SU-DHL-6 (cell line): Measurements from ENCODE around the gene DPP9.

Experiments used
- H2AFZ ChIP-seq: fragments of 200-600 bp; sonication (generic); 2 replicates; pipeline ENCODE4 v1.6.1; 2014; ENCODE audit warnings: low read depth, mild to moderate bottlenecking, moderate library complexity, mixed read lengths, antibody characterized with exemption, low read length; ENCODE audit not compliant: severe bottlenecking
- H3F3A ChIP-seq: fragments of 200-600 bp; shearing (Covaris generic); 2 replicates; pipeline ENCODE4 v1.6.0; 2016; ENCODE audit warnings: antibody characterized with exemption, mild to moderate bottlenecking; ENCODE audit not compliant: insufficient read depth
- H3K27ac ChIP-seq: fragments of 200-600 bp; sonication (generic); 2 replicates; pipeline ENCODE4 v1.5.1; 2016; ENCODE audit warnings: low read depth, mild to moderate bottlenecking, low read length, moderate library complexity, mixed read lengths
- H3K27me3 ChIP-seq: fragments of 200-600 bp; sonication (generic), shearing (Covaris generic); 2 replicates; pipeline ENCODE4 v1.6.0; 2014; ENCODE audit warnings: mild to moderate bottlenecking, low read length
- H3K36me3 ChIP-seq: fragments of 200-600 bp; sonication (generic); 2 replicates; pipeline ENCODE4 v1.6.1; 2014; ENCODE audit warnings: mild to moderate bottlenecking, low read length, mixed read lengths
- H3K4me2 ChIP-seq: fragments of 300-600, 200-600 bp; shearing (Covaris generic), sonication (generic); 2 replicates; pipeline ENCODE4 v1.6.0; 2014; ENCODE audit warnings: low read length, low read depth, mild to moderate bottlenecking; ENCODE audit not compliant: poor library complexity, severe bottlenecking
- H3K4me3 ChIP-seq: fragments of 200-600 bp; sonication (generic); 2 replicates; pipeline ENCODE4 v1.5.1; 2014; ENCODE audit warnings: antibody characterized with exemption, low read length, mild to moderate bottlenecking, mixed read lengths; ENCODE audit not compliant: insufficient read depth, poor library complexity, severe bottlenecking
- H3K79me2 ChIP-seq: fragments of 200-600 bp; sonication (generic); 2 replicates; pipeline ENCODE4 v1.6.1; 2014; ENCODE audit warnings: mild to moderate bottlenecking, low read length, moderate library complexity; ENCODE audit not compliant: insufficient read depth
- H3K9ac ChIP-seq: fragments of 200-600 bp; sonication (generic); 2 replicates; pipeline ENCODE4 v1.7.0; 2014; ENCODE audit warnings: mild to moderate bottlenecking, low read length
- H3K9me2 ChIP-seq: fragments of 200-600 bp; sonication (generic); replicated peaks from 2 replicates; pipeline ENCODE4 v1.6.1; 2014; ENCODE audit warnings: low read length; ENCODE audit not compliant: insufficient read depth
- H3K9me3 ChIP-seq: fragments of 200-600 bp; sonication (generic); 2 replicates; pipeline ENCODE4 v1.6.1; 2014; ENCODE audit warnings: low read length, mixed read lengths; ENCODE audit not compliant: insufficient read depth
- H4K20me1 ChIP-seq: fragments of 200-600 bp; sonication (generic); 2 replicates; pipeline ENCODE4 v1.6.1; 2014; ENCODE audit warnings: low read depth, mild to moderate bottlenecking, antibody characterized with exemption, low read length, moderate library complexity, mixed read lengths
- EZH2phosphoT487 ChIP-seq: fragments of 200-600 bp; sonication (generic), shearing (Covaris generic); conservative IDR thresholded peaks from 2 replicates; pipeline ENCODE4 v1.6.1; 2018; ENCODE audit warnings: mild to moderate bottlenecking, antibody characterized with exemption, low read length, moderate library complexity, mixed read lengths
- TF ChIP-seq, protein P1 (sequence below): fragments of 200-600 bp; sonication (generic); IDR thresholded peaks from one replicate; pipeline ENCODE4 v1.5.1; 2017; ENCODE audit warnings: antibody characterized with exemption, mild to moderate bottlenecking, low read length, moderate library complexity; ENCODE audit not compliant: insufficient read depth, poor library complexity, severe bottlenecking

The DPP9 gene

GRCh38 chr19:4638317-4638716 lies 85.3 kb downstream of the DPP9 start:
- no peaks in the 10 kb centered on the region for H3K36me3 ChIP-seq
- peaks cover 14% of the 10 kb centered on the region; the same call in 1 of the 2 replicates for H3K79me2 ChIP-seq
- H3K27me3 ChIP-seq, result no peaks in the 10 kb centered on the region
- TF ChIP-seq EZH2phosphoT487, result no peak
- TF ChIP-seq, protein P1, sequence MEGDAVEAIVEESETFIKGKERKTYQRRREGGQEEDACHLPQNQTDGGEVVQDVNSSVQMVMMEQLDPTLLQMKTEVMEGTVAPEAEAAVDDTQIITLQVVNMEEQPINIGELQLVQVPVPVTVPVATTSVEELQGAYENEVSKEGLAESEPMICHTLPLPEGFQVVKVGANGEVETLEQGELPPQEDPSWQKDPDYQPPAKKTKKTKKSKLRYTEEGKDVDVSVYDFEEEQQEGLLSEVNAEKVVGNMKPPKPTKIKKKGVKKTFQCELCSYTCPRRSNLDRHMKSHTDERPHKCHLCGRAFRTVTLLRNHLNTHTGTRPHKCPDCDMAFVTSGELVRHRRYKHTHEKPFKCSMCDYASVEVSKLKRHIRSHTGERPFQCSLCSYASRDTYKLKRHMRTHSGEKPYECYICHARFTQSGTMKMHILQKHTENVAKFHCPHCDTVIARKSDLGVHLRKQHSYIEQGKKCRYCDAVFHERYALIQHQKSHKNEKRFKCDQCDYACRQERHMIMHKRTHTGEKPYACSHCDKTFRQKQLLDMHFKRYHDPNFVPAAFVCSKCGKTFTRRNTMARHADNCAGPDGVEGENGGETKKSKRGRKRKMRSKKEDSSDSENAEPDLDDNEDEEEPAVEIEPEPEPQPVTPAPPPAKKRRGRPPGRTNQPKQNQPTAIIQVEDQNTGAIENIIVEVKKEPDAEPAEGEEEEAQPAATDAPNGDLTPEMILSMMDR, result no peak
- no peaks in the 10 kb centered on the region for H3K9me3 ChIP-seq
- H3K9ac ChIP-seq, result peak overlapping the region; percentile 56
- no peaks in the 10 kb centered on the region for H4K20me1 ChIP-seq
- peak overlapping the region; percentile 77 for H3K4me2 ChIP-seq
- H3F3A ChIP-seq, result peaks cover 10% of the 10 kb centered on the region; the same call in 1 of the 2 replicates
- no peaks in the 10 kb centered on the region for H3K9me2 ChIP-seq
- H2AFZ ChIP-seq, result peak overlapping the region; percentile 72
- H3K27ac ChIP-seq, result peak overlapping the region; percentile 77
- H3K4me3 ChIP-seq, result no peak overlapping the region

GRCh38 chr19:4636761-4637160 lies 86.9 kb downstream of the DPP9 start:
- H3K9ac ChIP-seq, result peak overlapping the region; percentile 52
- H3K4me2 ChIP-seq, result peak overlapping the region; percentile 68
- no peaks in the 10 kb centered on the region for H4K20me1 ChIP-seq
- H3K9me2 ChIP-seq, result no peaks in the 10 kb centered on the region
- H3K36me3 ChIP-seq, result no peaks in the 10 kb centered on the region
- H3F3A ChIP-seq, result peaks cover 10% of the 10 kb centered on the region; the same call in 1 of the 2 replicates
- TF ChIP-seq, protein P1, result no peak
- no peak overlapping the region for H3K4me3 ChIP-seq
- H3K79me2 ChIP-seq, result peaks cover 14% of the 10 kb centered on the region; the same call in 1 of the 2 replicates
- no peaks in the 10 kb centered on the region for H3K27me3 ChIP-seq
- peak overlapping the region; percentile 93 for H2AFZ ChIP-seq
- no peaks in the 10 kb centered on the region for H3K9me3 ChIP-seq
- H3K27ac ChIP-seq, result no peak overlapping the region

GRCh38 chr19:4636151-4636717 lies 87.4 kb downstream of the DPP9 start:
- Histone ChIP-seq H4K20me1 (no peaks in the 10 kb centered on the region), H3K9ac (peak overlapping the region; percentile 52), H3K27ac (no peak overlapping the region)

More at GRCh38 chr19:4636151-4636717, 87.4 kb downstream of the DPP9 start:
- Histone ChIP-seq H3K9me2 (no peaks in the 10 kb centered on the region), H3K27me3 (no peaks in the 10 kb centered on the region), H3K79me2 (peaks cover 14% of the 10 kb centered on the region; the same call in 1 of the 2 replicates), H3K36me3 (no peaks in the 10 kb centered on the region), H3K4me2 (peak overlapping the region; percentile 68), H3K4me3 (peak overlapping the region; percentile 43), H2AFZ (peak overlapping the region; percentile 93), H3K9me3 (no peaks in the 10 kb centered on the region), H3F3A (peaks cover 10% of the 10 kb centered on the region; the same call in 1 of the 2 replicates)
- no peak for TF ChIP-seq EZH2phosphoT487
- TF ChIP-seq, protein P1, result peak; percentile 79
